K562 (cell line): ENCODE results near the gene FXYD3. TPM values are rescaled to one million over a fixed set of nuclear protein-coding genes. Genes with fewer than 3 reads are reported as not detected.
A peak's percentile ranks its signal among the peaks of the same experiment; 100 is the strongest.

Experiments used
- ELF1 ChIP-seq: fragments of 200-800 bp; sonication (Bioruptor generic); IDR thresholded peaks from 2 replicates; pipeline ENCODE4 v1.6.1; 2016; ENCODE audit warnings: missing genetic modification characterization, missing compliant biosample characterization
- ERF ChIP-seq: fragments of 450-650 bp; formaldehyde crosslinking; IDR thresholded peaks from 2 replicates; pipeline ENCODE4 v1.4.0; 2020; ENCODE audit warnings: mild to moderate bottlenecking, mixed read lengths
- MCM5 ChIP-seq: fragments of 450-650 bp; IDR thresholded peaks from 2 replicates; pipeline ENCODE4 v1.6.1; 2016; ENCODE audit warnings: low read depth
- PCBP1 ChIP-seq: fragments of 200-400 bp; formaldehyde crosslinking; IDR thresholded peaks from 2 replicates; pipeline ENCODE4 v1.6.1; 2018; ENCODE audit warnings: mild to moderate bottlenecking, low read depth, low read length; ENCODE audit not compliant: poor library complexity, severe bottlenecking
- SIN3A ChIP-seq, 2 experiments: fragments of 150-350 bp in 1 of 2; IDR thresholded peaks; 2 replicates each; pipeline ENCODE4 v1.6.1; 2011 to 2016; ENCODE audit warnings: borderline replicate concordance in 2 of 2, low read depth in 2 of 2, low read length in 2 of 2, mild to moderate bottlenecking in 2 of 2, moderate library complexity in 2 of 2; ENCODE audit not compliant: control insufficient read depth in 1 of 2
- polyA plus RNA-seq, 8 experiments: library from polyadenylated mRNA; depleted of rRNA in 4 of 8; stranded (reverse) in 5 of 8; unstranded in 3 of 8; fragments of >200 nt; fragmentation: Nextera tagmentation in 2 of 8; fragmentation: Illumina TruSeq in 1 of 8; extraction: Ambion mirVana in 2 of 8; extraction: Trizol in 1 of 8; gene quantifications; 2 replicates each; pipeline versions ENCODE4 v1.2.1 to v1.2.3, GENCODE V29; 2011 to 2014; ENCODE audit warnings: inconsistent platforms in 1 of 8, missing spikeins in 1 of 8
- total RNA-seq, 7 experiments: library from RNA; depleted of rRNA in 6 of 7; stranded (reverse); fragments of >200 nt in 6 of 7; fragmentation: Illumina TruSeq in 2 of 7; extraction: Trizol in 2 of 7; gene quantifications; 2 replicates each; pipeline versions ENCODE4 v1.2.1 to v1.2.3, GENCODE V29; 2011 to 2021; ENCODE audit warnings: low replicate concordance in 1 of 7
- TF ChIP-seq, protein P1 (sequence below): fragments of 450-650 bp; IDR thresholded peaks from 2 replicates; pipeline ENCODE4 v1.6.1; 2016; ENCODE audit warnings: mild to moderate bottlenecking, moderate library complexity
- TF ChIP-seq, protein P2 (sequence below): fragments of 450-650 bp; IDR thresholded peaks from 2 replicates; pipeline ENCODE4 v1.7.1; 2018; ENCODE audit warnings: mild to moderate bottlenecking, low read depth; ENCODE audit not compliant: partially characterized antibody
- TF ChIP-seq, protein P3 (sequence below): fragments of 250-450 bp; sonication (Bioruptor Pico); IDR thresholded peaks from 2 replicates; pipeline ENCODE4 v1.8.0; 2022; ENCODE audit warnings: moderate library complexity, mild to moderate bottlenecking, inconsistent platforms
- TF ChIP-seq, protein P4 (sequence below): fragments of 450-650 bp; IDR thresholded peaks from 2 replicates; pipeline ENCODE4 v1.6.1; 2017; ENCODE audit warnings: antibody characterized with exemption

Gene FXYD3
- total and polyA plus RNA-seq, 9 of the 15 experiments (the other 6 are each of a cell fraction or from before 2014, with no cell fraction given) = 0.24 TPM; not detected in 8

DNA sequence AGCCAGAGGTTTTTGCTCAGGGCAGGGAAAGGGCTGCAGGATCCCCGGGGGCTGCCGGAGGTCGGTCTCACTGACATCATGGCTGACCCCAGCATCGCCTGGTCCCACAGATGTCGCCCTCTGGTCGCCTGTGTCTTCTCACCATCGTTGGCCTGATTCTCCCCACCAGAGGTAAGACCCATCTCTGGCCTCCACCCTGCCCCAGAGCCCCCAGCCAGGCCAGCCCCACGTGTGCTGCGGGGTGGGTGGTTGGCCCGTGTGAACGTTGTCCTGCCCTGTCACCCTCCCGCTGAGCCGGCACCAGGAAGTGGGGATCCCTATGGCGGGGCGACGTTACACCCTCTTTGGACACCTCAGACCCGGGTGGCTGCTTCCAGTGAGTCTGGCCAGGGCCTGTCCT, 39.8 kb downstream of the FXYD3 start (continued):
- TF ChIP-seq, protein P1, sequence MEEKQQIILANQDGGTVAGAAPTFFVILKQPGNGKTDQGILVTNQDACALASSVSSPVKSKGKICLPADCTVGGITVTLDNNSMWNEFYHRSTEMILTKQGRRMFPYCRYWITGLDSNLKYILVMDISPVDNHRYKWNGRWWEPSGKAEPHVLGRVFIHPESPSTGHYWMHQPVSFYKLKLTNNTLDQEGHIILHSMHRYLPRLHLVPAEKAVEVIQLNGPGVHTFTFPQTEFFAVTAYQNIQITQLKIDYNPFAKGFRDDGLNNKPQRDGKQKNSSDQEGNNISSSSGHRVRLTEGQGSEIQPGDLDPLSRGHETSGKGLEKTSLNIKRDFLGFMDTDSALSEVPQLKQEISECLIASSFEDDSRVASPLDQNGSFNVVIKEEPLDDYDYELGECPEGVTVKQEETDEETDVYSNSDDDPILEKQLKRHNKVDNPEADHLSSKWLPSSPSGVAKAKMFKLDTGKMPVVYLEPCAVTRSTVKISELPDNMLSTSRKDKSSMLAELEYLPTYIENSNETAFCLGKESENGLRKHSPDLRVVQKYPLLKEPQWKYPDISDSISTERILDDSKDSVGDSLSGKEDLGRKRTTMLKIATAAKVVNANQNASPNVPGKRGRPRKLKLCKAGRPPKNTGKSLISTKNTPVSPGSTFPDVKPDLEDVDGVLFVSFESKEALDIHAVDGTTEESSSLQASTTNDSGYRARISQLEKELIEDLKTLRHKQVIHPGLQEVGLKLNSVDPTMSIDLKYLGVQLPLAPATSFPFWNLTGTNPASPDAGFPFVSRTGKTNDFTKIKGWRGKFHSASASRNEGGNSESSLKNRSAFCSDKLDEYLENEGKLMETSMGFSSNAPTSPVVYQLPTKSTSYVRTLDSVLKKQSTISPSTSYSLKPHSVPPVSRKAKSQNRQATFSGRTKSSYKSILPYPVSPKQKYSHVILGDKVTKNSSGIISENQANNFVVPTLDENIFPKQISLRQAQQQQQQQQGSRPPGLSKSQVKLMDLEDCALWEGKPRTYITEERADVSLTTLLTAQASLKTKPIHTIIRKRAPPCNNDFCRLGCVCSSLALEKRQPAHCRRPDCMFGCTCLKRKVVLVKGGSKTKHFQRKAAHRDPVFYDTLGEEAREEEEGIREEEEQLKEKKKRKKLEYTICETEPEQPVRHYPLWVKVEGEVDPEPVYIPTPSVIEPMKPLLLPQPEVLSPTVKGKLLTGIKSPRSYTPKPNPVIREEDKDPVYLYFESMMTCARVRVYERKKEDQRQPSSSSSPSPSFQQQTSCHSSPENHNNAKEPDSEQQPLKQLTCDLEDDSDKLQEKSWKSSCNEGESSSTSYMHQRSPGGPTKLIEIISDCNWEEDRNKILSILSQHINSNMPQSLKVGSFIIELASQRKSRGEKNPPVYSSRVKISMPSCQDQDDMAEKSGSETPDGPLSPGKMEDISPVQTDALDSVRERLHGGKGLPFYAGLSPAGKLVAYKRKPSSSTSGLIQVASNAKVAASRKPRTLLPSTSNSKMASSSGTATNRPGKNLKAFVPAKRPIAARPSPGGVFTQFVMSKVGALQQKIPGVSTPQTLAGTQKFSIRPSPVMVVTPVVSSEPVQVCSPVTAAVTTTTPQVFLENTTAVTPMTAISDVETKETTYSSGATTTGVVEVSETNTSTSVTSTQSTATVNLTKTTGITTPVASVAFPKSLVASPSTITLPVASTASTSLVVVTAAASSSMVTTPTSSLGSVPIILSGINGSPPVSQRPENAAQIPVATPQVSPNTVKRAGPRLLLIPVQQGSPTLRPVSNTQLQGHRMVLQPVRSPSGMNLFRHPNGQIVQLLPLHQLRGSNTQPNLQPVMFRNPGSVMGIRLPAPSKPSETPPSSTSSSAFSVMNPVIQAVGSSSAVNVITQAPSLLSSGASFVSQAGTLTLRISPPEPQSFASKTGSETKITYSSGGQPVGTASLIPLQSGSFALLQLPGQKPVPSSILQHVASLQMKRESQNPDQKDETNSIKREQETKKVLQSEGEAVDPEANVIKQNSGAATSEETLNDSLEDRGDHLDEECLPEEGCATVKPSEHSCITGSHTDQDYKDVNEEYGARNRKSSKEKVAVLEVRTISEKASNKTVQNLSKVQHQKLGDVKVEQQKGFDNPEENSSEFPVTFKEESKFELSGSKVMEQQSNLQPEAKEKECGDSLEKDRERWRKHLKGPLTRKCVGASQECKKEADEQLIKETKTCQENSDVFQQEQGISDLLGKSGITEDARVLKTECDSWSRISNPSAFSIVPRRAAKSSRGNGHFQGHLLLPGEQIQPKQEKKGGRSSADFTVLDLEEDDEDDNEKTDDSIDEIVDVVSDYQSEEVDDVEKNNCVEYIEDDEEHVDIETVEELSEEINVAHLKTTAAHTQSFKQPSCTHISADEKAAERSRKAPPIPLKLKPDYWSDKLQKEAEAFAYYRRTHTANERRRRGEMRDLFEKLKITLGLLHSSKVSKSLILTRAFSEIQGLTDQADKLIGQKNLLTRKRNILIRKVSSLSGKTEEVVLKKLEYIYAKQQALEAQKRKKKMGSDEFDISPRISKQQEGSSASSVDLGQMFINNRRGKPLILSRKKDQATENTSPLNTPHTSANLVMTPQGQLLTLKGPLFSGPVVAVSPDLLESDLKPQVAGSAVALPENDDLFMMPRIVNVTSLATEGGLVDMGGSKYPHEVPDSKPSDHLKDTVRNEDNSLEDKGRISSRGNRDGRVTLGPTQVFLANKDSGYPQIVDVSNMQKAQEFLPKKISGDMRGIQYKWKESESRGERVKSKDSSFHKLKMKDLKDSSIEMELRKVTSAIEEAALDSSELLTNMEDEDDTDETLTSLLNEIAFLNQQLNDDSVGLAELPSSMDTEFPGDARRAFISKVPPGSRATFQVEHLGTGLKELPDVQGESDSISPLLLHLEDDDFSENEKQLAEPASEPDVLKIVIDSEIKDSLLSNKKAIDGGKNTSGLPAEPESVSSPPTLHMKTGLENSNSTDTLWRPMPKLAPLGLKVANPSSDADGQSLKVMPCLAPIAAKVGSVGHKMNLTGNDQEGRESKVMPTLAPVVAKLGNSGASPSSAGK = no peak
- no peak for TF ChIP-seq ERF (CRISPR knock-in tag)
- no peak for TF ChIP-seq MCM5
- TF ChIP-seq, protein P2, sequence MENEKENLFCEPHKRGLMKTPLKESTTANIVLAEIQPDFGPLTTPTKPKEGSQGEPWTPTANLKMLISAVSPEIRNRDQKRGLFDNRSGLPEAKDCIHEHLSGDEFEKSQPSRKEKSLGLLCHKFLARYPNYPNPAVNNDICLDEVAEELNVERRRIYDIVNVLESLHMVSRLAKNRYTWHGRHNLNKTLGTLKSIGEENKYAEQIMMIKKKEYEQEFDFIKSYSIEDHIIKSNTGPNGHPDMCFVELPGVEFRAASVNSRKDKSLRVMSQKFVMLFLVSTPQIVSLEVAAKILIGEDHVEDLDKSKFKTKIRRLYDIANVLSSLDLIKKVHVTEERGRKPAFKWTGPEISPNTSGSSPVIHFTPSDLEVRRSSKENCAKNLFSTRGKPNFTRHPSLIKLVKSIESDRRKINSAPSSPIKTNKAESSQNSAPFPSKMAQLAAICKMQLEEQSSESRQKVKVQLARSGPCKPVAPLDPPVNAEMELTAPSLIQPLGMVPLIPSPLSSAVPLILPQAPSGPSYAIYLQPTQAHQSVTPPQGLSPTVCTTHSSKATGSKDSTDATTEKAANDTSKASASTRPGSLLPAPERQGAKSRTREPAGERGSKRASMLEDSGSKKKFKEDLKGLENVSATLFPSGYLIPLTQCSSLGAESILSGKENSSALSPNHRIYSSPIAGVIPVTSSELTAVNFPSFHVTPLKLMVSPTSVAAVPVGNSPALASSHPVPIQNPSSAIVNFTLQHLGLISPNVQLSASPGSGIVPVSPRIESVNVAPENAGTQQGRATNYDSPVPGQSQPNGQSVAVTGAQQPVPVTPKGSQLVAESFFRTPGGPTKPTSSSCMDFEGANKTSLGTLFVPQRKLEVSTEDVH = no peak
- TF ChIP-seq PCBP1 = no peak
- TF ChIP-seq, protein P3, sequence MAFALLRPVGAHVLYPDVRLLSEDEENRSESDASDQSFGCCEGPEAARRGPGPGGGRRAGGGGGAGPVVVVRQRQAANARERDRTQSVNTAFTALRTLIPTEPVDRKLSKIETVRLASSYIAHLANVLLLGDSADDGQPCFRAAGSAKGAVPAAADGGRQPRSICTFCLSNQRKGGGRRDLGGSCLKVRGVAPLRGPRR (CRISPR knock-in tag) = no peak
- TF ChIP-seq SIN3A (IDR thresholded peaks at IDR 0.05; ENCODE audit: borderline replicate concordance in 2 of 2, control insufficient read depth in 1 of 2, low read depth in 2 of 2, low read length in 2 of 2) = peak in 1 of 2 experiments; percentile 13; a peak in 1 of 4 replicates
- TF ChIP-seq, protein P4, sequence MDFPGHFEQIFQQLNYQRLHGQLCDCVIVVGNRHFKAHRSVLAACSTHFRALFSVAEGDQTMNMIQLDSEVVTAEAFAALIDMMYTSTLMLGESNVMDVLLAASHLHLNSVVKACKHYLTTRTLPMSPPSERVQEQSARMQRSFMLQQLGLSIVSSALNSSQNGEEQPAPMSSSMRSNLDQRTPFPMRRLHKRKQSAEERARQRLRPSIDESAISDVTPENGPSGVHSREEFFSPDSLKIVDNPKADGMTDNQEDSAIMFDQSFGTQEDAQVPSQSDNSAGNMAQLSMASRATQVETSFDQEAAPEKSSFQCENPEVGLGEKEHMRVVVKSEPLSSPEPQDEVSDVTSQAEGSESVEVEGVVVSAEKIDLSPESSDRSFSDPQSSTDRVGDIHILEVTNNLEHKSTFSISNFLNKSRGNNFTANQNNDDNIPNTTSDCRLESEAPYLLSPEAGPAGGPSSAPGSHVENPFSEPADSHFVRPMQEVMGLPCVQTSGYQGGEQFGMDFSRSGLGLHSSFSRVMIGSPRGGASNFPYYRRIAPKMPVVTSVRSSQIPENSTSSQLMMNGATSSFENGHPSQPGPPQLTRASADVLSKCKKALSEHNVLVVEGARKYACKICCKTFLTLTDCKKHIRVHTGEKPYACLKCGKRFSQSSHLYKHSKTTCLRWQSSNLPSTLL = no peak
- TF ChIP-seq ELF1 = peak; percentile 43; the same call in 1 of the 2 replicates
